Colonic mucosa (tissue), 4 donors: ENCODE data around the gene SESN1. TPM values are rescaled to one million over a fixed set of nuclear protein-coding genes. Genes with fewer than 3 reads are reported as not detected.

Experiments used
- DNase-seq: peaks from one replicate; pipeline ENCODE4 v3.0.0-alpha.2; 2020
- H3K27ac ChIP-seq: fragments of 200-600 bp; one replicate; pipeline ENCODE4 v1.8.0; 2021
- H3K27me3 ChIP-seq: fragments of 200-600 bp; one replicate; pipeline ENCODE4 v1.8.0; 2021
- H3K36me3 ChIP-seq: fragments of 200-600 bp; one replicate; pipeline ENCODE4 v1.8.0; 2021
- H3K4me1 ChIP-seq: fragments of 200-600 bp; one replicate; pipeline ENCODE4 v1.8.0; 2021; ENCODE audit warnings: mild to moderate bottlenecking
- H3K4me3 ChIP-seq: fragments of 200-600 bp; one replicate; pipeline ENCODE4 v1.8.0; 2021
- H3K9ac ChIP-seq, 2 donors: one replicate each; pipeline ENCODE4 v1.7.0; 2013; ENCODE audit warnings: control low read depth in 2 of 2, low read depth in 2 of 2, low read length in 2 of 2
- H3K9me3 ChIP-seq: fragments of 200-600 bp; one replicate; pipeline ENCODE4 v1.8.0; 2021
- CTCF ChIP-seq: fragments of 200-600 bp; IDR thresholded peaks from one replicate; pipeline ENCODE4 v1.8.0; 2022; ENCODE audit warnings: antibody characterized with exemption, mild to moderate bottlenecking
- intact Hi-C: fragments of 100-400 bp; cut with DNase I; formaldehyde crosslinking; loops from one replicate; pipeline ENCODE4 v1.14.1; 2022
- total RNA-seq, 2 donors: library from RNA; stranded (reverse); fragmentation: NEBNext Ultra II Directional in 1 of 2; extraction: Animal tissue kit (Norgen Biotek cat#: 25700) in 1 of 2; gene quantifications; one replicate each; pipeline ENCODE4 v1.2.1, GENCODE V29; 2021
- donor health status: healthy.
- donor health status: DM: no; HTN: no; CAD: no.
- donor health status: DM: no; HTN: no; CAD: no.

The SESN1 gene
- total RNA-seq, 2 donors from 2014 or later, result 16.9 to 20.7 TPM

GRCh38 chr6:109103942-109104341 is 9.3 kb upstream of the SESN1 start:
- intact Hi-C loops, result no loop called here
- TF ChIP-seq CTCF, result no peak
- no peak overlapping the region for H3K9ac ChIP-seq
- no peaks in the 10 kb centered on the region for H3K9me3 ChIP-seq
- H3K36me3 ChIP-seq, result no peaks in the 10 kb centered on the region
- no peak overlapping the region for H3K4me3 ChIP-seq
- H3K27ac ChIP-seq, result no peak overlapping the region
- no peak for DNase-seq
- no peaks in the 10 kb centered on the region for H3K27me3 ChIP-seq
- no peaks in the 10 kb centered on the region for H3K4me1 ChIP-seq

- no peaks in the 10 kb centered on the region for H3K9me3 ChIP-seq
- DNase-seq, result no peak
- no peaks in the 10 kb centered on the region for H3K36me3 ChIP-seq
- no peak overlapping the region for H3K9ac ChIP-seq
- no peaks in the 10 kb centered on the region for H3K4me1 ChIP-seq
- TF ChIP-seq CTCF, result no peak
- H3K27me3 ChIP-seq, result no peaks in the 10 kb centered on the region
- intact Hi-C loops, result no loop called here
- H3K27ac ChIP-seq, result no peak overlapping the region
- H3K4me3 ChIP-seq, result no peak overlapping the region
These were observed 8.1 kb upstream of the SESN1 start for GRCh38 chr6:109102762-109103161.

- no peaks in the 10 kb centered on the region for H3K36me3 ChIP-seq
- H3K4me1 ChIP-seq, result peaks cover 2% of the 10 kb centered on the region
- no peaks in the 10 kb centered on the region for H3K27me3 ChIP-seq
- intact Hi-C loops, result loop anchor here (10.0 kb wide), 2 partner anchors 287 to 1143 kb away; partner anchors contain the start of genes CD164 and SEC63
- no peak for DNase-seq
- no peak overlapping the region for H3K4me3 ChIP-seq
- no peak overlapping the region for H3K9ac ChIP-seq
- no peak for TF ChIP-seq CTCF
- H3K27ac ChIP-seq, result no peak overlapping the region
- no peaks in the 10 kb centered on the region for H3K9me3 ChIP-seq
These were observed 3.0 kb upstream of the SESN1 start for GRCh38 chr6:109097661-109098060.

- Histone ChIP-seq H3K9me3 (no peaks in the 10 kb centered on the region), H3K27ac (peak overlapping the region; percentile 86), H3K36me3 (no peaks in the 10 kb centered on the region), H3K4me1 (peaks cover 10% of the 10 kb centered on the region), H3K27me3 (no peaks in the 10 kb centered on the region), H3K9ac (peak overlapping the region in 1 of 2 donors; percentile 96), H3K4me3 (peak overlapping the region; percentile 65)
- intact Hi-C loops, result loop anchor here (10.0 kb wide), 2 partner anchors 289 to 1141 kb away; partner anchors contain the start of genes CD164 and SEC63
- no peak for DNase-seq
- no peak for TF ChIP-seq CTCF
These were observed 1.6 kb upstream of the SESN1 start for GRCh38 chr6:109096208-109096607.

GRCh38 chr6:109095835-109096084 is 1.1 kb upstream of the SESN1 start:
- no peaks in the 10 kb centered on the region for H3K9me3 ChIP-seq
- H3K27me3 ChIP-seq, result no peaks in the 10 kb centered on the region
- no peaks in the 10 kb centered on the region for H3K36me3 ChIP-seq
- intact Hi-C loops, result loop anchor here (10.0 kb wide), 2 partner anchors 289 to 1141 kb away; partner anchors contain the start of genes CD164 and SEC63
- H3K27ac ChIP-seq, result peak overlapping the region; percentile 86
- TF ChIP-seq CTCF, result no peak
- no peak for DNase-seq
- peaks cover 10% of the 10 kb centered on the region for H3K4me1 ChIP-seq
- peak overlapping the region; percentile 65 for H3K4me3 ChIP-seq
- H3K9ac ChIP-seq, result peak overlapping the region; percentile 93 to 96
